Stimulated activated naive CD8-positive, alpha-beta T cell treated with anti-CD3 and anti-CD28 coated beads, Interleukin-15, amount 100 ng/mL, for 72 hours (primary cell): ENCODE results near the gene TSACC.
"Not testable (repeated sequence)": the region's sequence is repeated elsewhere in the genome, so short reads cannot be mapped to it uniquely, and the experiment has no call there.

Source experiments
- ATAC-seq: fragments of 150-1000 bp; cut with Tn5 transposase; 2 replicates; pipeline ENCODE4 v1.10.0; 2021; ENCODE audit warnings: mild to moderate bottlenecking, moderate library complexity
- DNase-seq, 2 donors: peaks; one replicate each; pipeline ENCODE4 v3.0.0; 2021 to 2022
- H3K27ac Mint-ChIP-seq, 2 donors: one replicate each; pipeline ENCODE4 v1.8.0; 2022; ENCODE audit warnings: mild to moderate bottlenecking in 2 of 2, mixed read lengths in 2 of 2, moderate library complexity in 2 of 2
- H3K27me3 Mint-ChIP-seq: one replicate; pipeline ENCODE4 v1.8.0; 2022; ENCODE audit warnings: mixed read lengths
- H3K4me1 Mint-ChIP-seq: one replicate; pipeline ENCODE4 v1.8.0; 2022; ENCODE audit warnings: mild to moderate bottlenecking, mixed read lengths
- H3K4me3 Mint-ChIP-seq, 2 donors: one replicate each; pipeline ENCODE4 v1.8.0; 2022; ENCODE audit warnings: mild to moderate bottlenecking in 2 of 2, mixed read lengths in 2 of 2, moderate library complexity in 1 of 2
- H3K9me3 Mint-ChIP-seq, 2 donors: one replicate each; pipeline ENCODE4 v1.8.0; 2022; ENCODE audit warnings: mixed read lengths in 2 of 2

The TSACC gene

DNA sequence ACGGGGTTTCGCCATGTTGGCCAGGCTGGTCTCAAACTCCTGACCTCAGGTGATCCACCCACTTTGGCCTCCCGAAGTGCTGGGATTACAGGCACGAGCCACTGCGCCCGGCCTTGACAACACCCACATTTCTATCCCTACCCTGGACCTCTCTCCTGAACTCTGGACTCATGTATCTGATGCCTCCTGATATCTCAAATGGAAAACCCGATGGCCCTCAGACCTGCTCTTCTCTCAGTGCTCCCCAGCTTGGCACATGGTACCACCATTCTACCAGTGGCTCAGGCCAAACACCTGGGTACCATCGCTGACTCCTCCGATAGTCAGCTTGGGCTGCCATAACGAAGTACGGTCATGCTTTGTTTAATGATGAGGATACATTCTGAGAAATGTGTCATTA is 22.2 kb downstream of the TSACC start:
- H3K27me3 Mint-ChIP-seq: peaks cover 55% of the 10 kb centered on the region
- H3K27ac Mint-ChIP-seq: no peak overlapping the region
- peaks cover 14% of the 10 kb centered on the region for H3K4me1 Mint-ChIP-seq

GRCh38 chr1:156365754-156366153 is 27.4 kb downstream of the TSACC start:
- no peak overlapping the region for H3K4me3 Mint-ChIP-seq
- DNase-seq: no peak
- H3K27ac Mint-ChIP-seq: no peak overlapping the region
- ATAC-seq: no peak
- peaks cover 8% of the 10 kb centered on the region for H3K4me1 Mint-ChIP-seq
- peaks cover 64% of the 10 kb centered on the region for H3K27me3 Mint-ChIP-seq
- H3K9me3 Mint-ChIP-seq: no peaks in the 10 kb centered on the region

More for the DNA sequence above, 22.2 kb downstream of the TSACC start:
- ATAC-seq: no peak
- Mint-ChIP-seq H3K9me3 (no peaks in the 10 kb centered on the region), H3K4me3 (no peak overlapping the region)
- DNase-seq: no peak

- Mint-ChIP-seq H3K9me3 (no peaks in the 10 kb centered on the region), H3K27me3 (peaks cover 66% of the 10 kb centered on the region), H3K4me1 (peaks cover 8% of the 10 kb centered on the region), H3K27ac (no peak overlapping the region), H3K4me3 (no peak overlapping the region)
- no peak for ATAC-seq
- DNase-seq: no peak
Measured at GRCh38 chr1:156366378-156367166, 28.2 kb downstream of the TSACC start.

DNA sequence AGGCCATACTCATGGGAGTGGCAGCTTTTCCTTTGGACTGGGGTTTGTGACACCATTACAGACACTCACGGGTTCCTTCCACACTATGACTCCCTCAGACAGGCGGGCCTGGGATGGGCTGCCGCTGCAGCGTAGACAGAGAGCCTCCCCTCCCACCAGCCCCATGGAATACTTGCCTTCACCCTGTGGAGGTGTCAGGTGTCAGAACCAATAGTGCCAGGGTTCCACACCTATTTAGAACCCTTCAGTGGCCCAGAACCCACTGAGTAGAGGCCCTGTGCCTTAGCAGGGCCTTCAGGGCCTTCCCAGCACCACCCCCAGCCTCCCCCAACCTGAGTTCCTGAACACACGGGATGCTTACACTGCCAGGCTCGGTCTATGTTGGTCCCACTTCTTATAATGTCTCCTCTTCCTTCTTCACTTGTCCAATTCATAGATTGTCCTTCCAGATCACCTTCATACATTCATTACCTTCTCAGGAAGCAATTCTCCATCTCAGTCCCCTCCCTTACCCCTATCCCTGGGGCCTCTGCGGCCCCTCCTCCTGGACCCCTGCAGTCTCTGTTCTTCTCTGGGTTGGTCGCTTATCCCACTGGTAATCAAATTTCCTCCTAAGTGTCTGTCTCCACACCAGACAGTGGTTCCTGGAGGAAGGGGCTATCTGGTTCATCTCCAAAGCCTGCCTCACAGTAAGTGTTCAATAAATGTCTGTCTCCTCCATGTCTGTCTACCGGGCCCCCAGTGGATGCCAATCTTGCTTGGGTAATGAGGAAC is 29.2 kb downstream of the TSACC start:
- peaks cover 76% of the 10 kb centered on the region for H3K27me3 Mint-ChIP-seq
- H3K4me3 Mint-ChIP-seq: no peak overlapping the region
- DNase-seq (no peak), ATAC-seq (no peak)
- peak overlapping the region in 1 of 2 donors; percentile 60 for H3K27ac Mint-ChIP-seq
- H3K4me1 Mint-ChIP-seq: peaks cover 8% of the 10 kb centered on the region
- H3K9me3 Mint-ChIP-seq: no peaks in the 10 kb centered on the region

DNA sequence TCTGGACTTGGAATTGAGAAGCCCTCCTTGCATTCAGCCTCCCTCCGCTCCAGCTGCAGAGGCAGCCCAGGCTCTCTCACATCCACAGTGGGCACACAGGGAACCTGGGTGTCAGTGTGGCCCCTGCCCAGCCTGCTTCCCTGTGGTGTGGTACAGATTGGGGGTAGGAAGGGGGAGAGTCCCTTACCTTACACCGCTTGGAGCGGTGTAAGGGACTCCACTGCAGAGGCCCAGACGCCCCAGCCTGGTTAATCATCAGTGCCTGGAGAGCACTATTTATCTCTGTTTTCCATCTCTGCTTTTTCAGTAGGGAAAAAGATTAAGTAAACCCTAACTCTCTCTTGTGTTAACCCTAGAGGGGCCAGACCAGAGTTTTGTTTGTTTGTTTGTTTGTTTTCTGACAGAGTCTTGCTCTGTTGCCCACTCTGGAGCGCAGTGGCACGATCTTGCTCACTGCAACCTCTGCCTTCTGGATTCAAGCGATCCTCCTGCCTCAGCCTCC is 29.9 kb downstream of the TSACC start:
- peaks cover 82% of the 10 kb centered on the region for H3K27me3 Mint-ChIP-seq
- no peak overlapping the region for H3K4me3 Mint-ChIP-seq
- no peaks in the 10 kb centered on the region for H3K9me3 Mint-ChIP-seq
- H3K4me1 Mint-ChIP-seq: peaks cover 8% of the 10 kb centered on the region
- H3K27ac Mint-ChIP-seq: no peak overlapping the region
- ATAC-seq (no peak), DNase-seq (no peak)

GRCh38 chr1:156368889-156369684 is 30.8 kb downstream of the TSACC start, which contains the start of gene RHBG:
Gene RHBG, plus strand, starts transcription at chr1:156369211. Its CDS starts 39 bp downstream, at chr1:156369250.
- Mint-ChIP-seq H3K27me3 (peaks cover 90% of the 10 kb centered on the region), H3K9me3 (no peaks in the 10 kb centered on the region), H3K4me1 (peaks cover 8% of the 10 kb centered on the region), H3K27ac (no peak within 1 kb of the TSS), H3K4me3 (peak within 1 kb of the TSS; percentile 63 to 72)
- ATAC-seq (peak; percentile 50), DNase-seq (no peak)

- DNase-seq, ATAC-seq, H3K27ac Mint-ChIP-seq, H3K4me1 Mint-ChIP-seq, H3K9me3 Mint-ChIP-seq: not testable (repeated sequence)
- H3K27me3 Mint-ChIP-seq: peaks cover 90% of the 10 kb centered on the region
- H3K4me3 Mint-ChIP-seq: peak overlapping the region in 1 of 2 donors; percentile 72
Measured at GRCh38 chr1:156369685-156370286, 31.5 kb downstream of the TSACC start.

GRCh38 chr1:156371553-156372264 is 33.4 kb downstream of the TSACC start:
- Mint-ChIP-seq H3K27me3 (peaks cover 77% of the 10 kb centered on the region), H3K4me3 (no peak overlapping the region), H3K9me3 (no peaks in the 10 kb centered on the region), H3K4me1 (peaks cover 8% of the 10 kb centered on the region), H3K27ac (no peak overlapping the region)
- ATAC-seq (peak; percentile 42), DNase-seq (no peak)

GRCh38 chr1:156372265-156372586 is 33.9 kb downstream of the TSACC start:
- ATAC-seq (no peak), DNase-seq (no peak)
- Mint-ChIP-seq H3K27me3 (peaks cover 73% of the 10 kb centered on the region), H3K4me3 (no peak overlapping the region), H3K9me3 (no peaks in the 10 kb centered on the region), H3K4me1 (peaks cover 8% of the 10 kb centered on the region), H3K27ac (no peak overlapping the region)

DNA sequence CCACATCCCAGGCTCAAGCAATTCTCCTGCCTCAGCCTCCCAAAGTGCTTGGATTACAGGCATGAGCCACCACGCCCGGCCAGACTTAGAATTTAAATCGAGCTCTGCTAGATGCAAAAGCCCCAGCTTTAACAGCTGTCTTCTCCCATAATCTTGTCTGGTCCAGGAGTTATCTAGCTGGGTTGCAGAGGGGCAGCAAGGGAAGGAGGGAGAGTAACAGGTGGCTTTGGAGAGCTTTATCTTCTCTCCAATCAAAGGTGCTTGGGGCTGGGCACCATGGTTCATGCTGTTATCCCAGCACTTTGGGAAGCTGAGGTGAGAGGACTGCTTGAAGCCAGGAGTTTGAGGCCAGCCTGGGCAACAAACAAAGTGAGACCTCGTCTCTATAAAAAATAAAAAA is 34.5 kb downstream of the TSACC start:
- ATAC-seq: no peak
- Mint-ChIP-seq H3K4me3 (no peak overlapping the region), H3K9me3 (no peaks in the 10 kb centered on the region), H3K27me3 (peaks cover 73% of the 10 kb centered on the region), H3K27ac (no peak overlapping the region), H3K4me1 (peaks cover 8% of the 10 kb centered on the region)
- no peak for DNase-seq

DNA sequence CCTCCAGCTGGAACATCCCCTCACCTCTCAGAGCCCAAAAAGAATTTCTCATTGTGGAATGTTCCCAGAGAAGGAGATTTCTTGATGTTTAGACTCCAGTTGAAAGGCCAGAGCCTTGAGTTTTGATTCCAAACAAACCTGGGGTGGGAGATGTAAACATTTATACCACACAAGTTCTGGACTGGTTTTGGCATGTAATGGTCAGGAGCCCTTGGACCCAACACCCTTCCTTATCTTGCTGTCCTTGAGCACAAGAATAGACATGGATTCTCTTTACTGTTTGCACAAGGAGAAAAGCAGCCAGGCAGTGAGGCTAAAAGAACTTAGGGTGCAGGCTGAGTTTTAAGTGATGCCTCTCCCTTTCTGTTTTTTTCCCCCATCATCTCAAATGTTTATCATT is 35.2 kb downstream of the TSACC start:
- H3K9me3 Mint-ChIP-seq: no peaks in the 10 kb centered on the region
- ATAC-seq: no peak
- H3K4me3 Mint-ChIP-seq: no peak overlapping the region
- H3K27ac Mint-ChIP-seq: no peak overlapping the region
- no peak for DNase-seq
- peaks cover 68% of the 10 kb centered on the region for H3K27me3 Mint-ChIP-seq
- H3K4me1 Mint-ChIP-seq: peaks cover 8% of the 10 kb centered on the region

DNA sequence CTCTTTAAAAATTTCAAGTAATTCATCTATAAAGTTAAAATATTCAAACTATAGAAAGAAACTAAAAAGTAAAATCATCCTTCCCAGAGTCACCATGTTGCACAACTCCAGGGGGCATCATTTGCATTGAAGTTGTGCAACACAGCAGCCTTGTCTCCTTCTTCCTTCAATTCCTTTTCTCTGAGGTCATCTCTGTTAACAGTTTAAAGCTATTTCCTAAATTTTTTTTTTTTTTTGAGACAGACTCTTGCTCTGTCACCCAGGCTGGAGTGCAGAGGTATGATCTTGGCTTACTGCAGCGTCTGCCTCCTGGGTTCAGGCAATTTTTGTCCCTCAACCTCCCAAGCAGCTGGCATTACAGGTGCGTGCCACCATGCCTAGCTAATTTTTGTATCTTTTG is 37.8 kb downstream of the TSACC start:
- no peak for ATAC-seq

GRCh38 chr1:156376958-156377919 is 38.9 kb downstream of the TSACC start:
- DNase-seq (no peak), ATAC-seq (no peak)
- H3K27me3 Mint-ChIP-seq: peaks cover 41% of the 10 kb centered on the region
- no peak overlapping the region for H3K4me3 Mint-ChIP-seq
- no peaks in the 10 kb centered on the region for H3K4me1 Mint-ChIP-seq
- no peaks in the 10 kb centered on the region for H3K9me3 Mint-ChIP-seq
- no peak overlapping the region for H3K27ac Mint-ChIP-seq

More for the DNA sequence above, 37.8 kb downstream of the TSACC start:
- H3K9me3 Mint-ChIP-seq: no peaks in the 10 kb centered on the region
- peaks cover 51% of the 10 kb centered on the region for H3K27me3 Mint-ChIP-seq
- H3K4me3 Mint-ChIP-seq: no peak overlapping the region
- no peak for DNase-seq
- H3K4me1 Mint-ChIP-seq: no peaks in the 10 kb centered on the region
- no peak overlapping the region for H3K27ac Mint-ChIP-seq

- Mint-ChIP-seq H3K4me3 (no peak overlapping the region), H3K27me3 (peaks cover 28% of the 10 kb centered on the region), H3K4me1 (no peaks in the 10 kb centered on the region), H3K27ac (no peak overlapping the region), H3K9me3 (no peaks in the 10 kb centered on the region)
- no peak for ATAC-seq
- no peak for DNase-seq
Measured at GRCh38 chr1:156378557-156378956, 40.2 kb downstream of the TSACC start.
